K562 (cell line): ENCODE measurements around the gene COX11.

ENCODE experiments used
- HDAC3 ChIP-seq: fragments of 450-650 bp; IDR thresholded peaks from 2 replicates; pipeline ENCODE4 v1.6.1; 2018; ENCODE audit warnings: borderline replicate concordance, mild to moderate bottlenecking, moderate library complexity; ENCODE audit not compliant: partially characterized antibody
- POLR2AphosphoS5 ChIP-seq: IDR thresholded peaks from 2 replicates; pipeline ENCODE4 v1.6.1; 2011; ENCODE audit warnings: mild to moderate bottlenecking, low read depth, low read length, moderate library complexity; ENCODE audit not compliant: control insufficient read depth, insufficient read depth
- TAF1 ChIP-seq: IDR thresholded peaks from 2 replicates; pipeline ENCODE4 v1.6.1; 2011; ENCODE audit warnings: mild to moderate bottlenecking, low read length, moderate library complexity; ENCODE audit not compliant: insufficient read depth, control insufficient read depth, severe bottlenecking; ENCODE audit errors: extremely low read depth
- TF ChIP-seq, protein P1 (sequence below), 3 experiments: IDR thresholded peaks in 2 of 3; conservative IDR thresholded peaks in 1 of 3; 2 replicates each; pipeline ENCODE4 v1.5.1; 2011 to 2012; ENCODE audit warnings: low read length in 3 of 3, mild to moderate bottlenecking in 3 of 3, control low read depth in 2 of 3, improper control_type of control experiment in 1 of 3, inconsistent platforms in 1 of 3, low read depth in 1 of 3, mixed read lengths in 1 of 3, moderate library complexity in 1 of 3; ENCODE audit not compliant: insufficient read depth in 2 of 3

DNA sequence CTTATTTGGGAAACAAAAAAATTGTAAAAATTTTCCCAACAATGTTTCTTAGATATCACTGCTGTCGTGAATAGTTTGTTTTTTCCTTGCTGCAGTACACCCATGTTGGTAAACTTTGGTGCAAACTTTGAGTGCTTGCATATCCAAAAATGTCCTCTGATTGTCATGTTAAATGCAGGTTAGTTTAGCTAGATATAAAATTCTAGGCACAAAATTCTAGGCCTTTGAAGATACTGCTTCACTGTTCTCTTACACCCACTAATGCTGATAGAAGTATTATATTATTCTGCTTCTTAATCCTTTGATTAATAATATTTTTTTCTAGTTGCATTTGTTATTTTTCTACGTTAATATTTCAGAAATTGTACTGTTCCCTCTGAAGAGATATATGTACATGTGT lies 51.7 kb downstream of the COX11 start:
- TF ChIP-seq, protein P1, sequence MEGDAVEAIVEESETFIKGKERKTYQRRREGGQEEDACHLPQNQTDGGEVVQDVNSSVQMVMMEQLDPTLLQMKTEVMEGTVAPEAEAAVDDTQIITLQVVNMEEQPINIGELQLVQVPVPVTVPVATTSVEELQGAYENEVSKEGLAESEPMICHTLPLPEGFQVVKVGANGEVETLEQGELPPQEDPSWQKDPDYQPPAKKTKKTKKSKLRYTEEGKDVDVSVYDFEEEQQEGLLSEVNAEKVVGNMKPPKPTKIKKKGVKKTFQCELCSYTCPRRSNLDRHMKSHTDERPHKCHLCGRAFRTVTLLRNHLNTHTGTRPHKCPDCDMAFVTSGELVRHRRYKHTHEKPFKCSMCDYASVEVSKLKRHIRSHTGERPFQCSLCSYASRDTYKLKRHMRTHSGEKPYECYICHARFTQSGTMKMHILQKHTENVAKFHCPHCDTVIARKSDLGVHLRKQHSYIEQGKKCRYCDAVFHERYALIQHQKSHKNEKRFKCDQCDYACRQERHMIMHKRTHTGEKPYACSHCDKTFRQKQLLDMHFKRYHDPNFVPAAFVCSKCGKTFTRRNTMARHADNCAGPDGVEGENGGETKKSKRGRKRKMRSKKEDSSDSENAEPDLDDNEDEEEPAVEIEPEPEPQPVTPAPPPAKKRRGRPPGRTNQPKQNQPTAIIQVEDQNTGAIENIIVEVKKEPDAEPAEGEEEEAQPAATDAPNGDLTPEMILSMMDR (IDR thresholded peaks at IDR 0.05 in 2 of 3, conservative IDR thresholded peaks at IDR 0.05 in 1 of 3; ENCODE audit: insufficient read depth in 2 of 3, low read depth in 1 of 3, low read length in 3 of 3) = no peak
- TF ChIP-seq TAF1 (no peak), POLR2AphosphoS5 (no peak), HDAC3 (no peak)
